ENCODE measurements around the gene ZNF609.

ZNF609 gene

DNA sequence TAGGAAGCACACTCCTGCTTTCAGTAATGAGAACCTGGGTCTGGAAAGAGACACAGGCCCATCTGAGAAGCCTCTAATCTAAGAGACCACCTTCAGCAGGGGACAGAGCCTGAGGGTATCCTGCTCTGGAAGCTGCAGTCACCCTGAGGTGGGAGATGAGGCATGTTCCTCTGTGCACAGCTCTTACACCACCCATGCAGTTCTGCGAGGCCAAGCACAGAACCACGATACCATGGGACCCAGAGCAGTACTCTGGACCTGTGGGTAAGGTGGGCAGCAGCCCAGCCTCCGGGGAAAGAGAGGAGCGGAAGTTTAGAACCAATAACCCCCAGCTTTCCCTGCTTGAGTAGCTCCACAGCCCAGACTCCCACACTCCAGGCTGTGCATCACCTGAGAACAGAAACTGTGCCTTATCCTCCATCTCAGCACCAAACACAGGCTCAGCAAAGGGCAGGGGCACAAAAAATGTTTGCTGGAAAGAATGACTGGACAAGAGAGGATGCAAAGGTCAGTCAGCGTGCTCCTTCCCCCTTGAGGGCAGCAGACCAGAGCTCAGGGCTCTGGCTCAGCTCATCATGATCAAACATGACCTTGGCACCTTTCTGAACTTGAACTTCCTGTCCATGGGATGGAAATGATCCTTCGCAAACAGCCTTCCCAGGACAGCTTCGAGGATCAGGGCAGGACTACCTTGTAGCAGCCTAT, 271.9 kb downstream of the ZNF609 start:
- no peak for DNase-seq (ENCODE audit: low spot score)
